ENCODE data around the gene SNX14. TPM values are rescaled to one million over a fixed set of nuclear protein-coding genes. Genes with fewer than 3 reads are reported as not detected.
A peak's percentile ranks its signal among the peaks of the same experiment; 100 is the strongest.

SNX14 gene
- total and polyA plus RNA-seq, 10 of the 15 experiments (the other 5 are each of a cell fraction or from before 2014, with no cell fraction given), result 34.2 to 122 (median 51.0) TPM

- DNase-seq (ENCODE audit: low read depth, low spot score) (no peak), ATAC-seq (no peak), FAIRE-seq (no peak)
- peak overlapping the region; percentile 95 for H3K4me3 ChIP-seq
- no peak overlapping the region for H3K27ac ChIP-seq (ENCODE audit: control insufficient read depth, insufficient read depth)
- H3K9me3 ChIP-seq (replicated peaks; ENCODE audit: control insufficient read depth, insufficient read depth, low read length), result peaks cover 2% of the 10 kb centered on the region; the same call in 1 of the 3 replicates
- in situ Hi-C loops (cut with MboI) (no loop called here), intact Hi-C loops (cut with micrococcal nuclease; ENCODE audit: unreplicated experiment) (loop anchor here (2.0 kb wide), 1 partner anchor 87 kb away; no protein-coding TSS in a partner anchor)
- H3K36me3 ChIP-seq (ENCODE audit: control insufficient read depth in 2 of 2, insufficient read depth in 2 of 2, low read length in 1 of 2), result no peaks in the 10 kb centered on the region
- H3K4me2 ChIP-seq (ENCODE audit: control insufficient read depth, insufficient read depth), result peak overlapping the region; percentile 23
- peaks cover 28% of the 10 kb centered on the region for H3K79me2 ChIP-seq (ENCODE audit: control insufficient read depth, insufficient read depth, low read length)
- RAD21 ChIA-PET (ENCODE audit: unreplicated experiment), result interaction anchor here (0.9 to 2.7 kb wide), 2 partner anchors 51 to 78 kb away, joined by 3 to 11 read pairs; partner anchors contain the start of gene SYNCRIP
- no TSS peak for BruUV-seq (replicated peaks)
- POLR2A ChIA-PET, result interaction anchor here (0.5 to 5.8 kb wide), 3 partner anchors 49 to 80 kb away, joined by 3 to 52 read pairs (median 3); partner anchors contain the start of gene SYNCRIP
- SMC1A ChIA-PET (ENCODE audit: uncharacterized antibody, unreplicated experiment), result interaction anchor here (0.8 to 2.1 kb wide), 6 partner anchors 11 to 109 kb away, joined by 3 to 5 read pairs (median 4); partner anchors contain the start of gene SYNCRIP
- TF ChIP-seq NFYA (IDR thresholded peaks at IDR 0.05; ENCODE audit: borderline replicate concordance, low read depth, low read length) (no peak), MTA2 (IDR thresholded peaks at IDR 0.05; ENCODE audit: low read depth) (no peak), TAF1 (IDR thresholded peaks at IDR 0.05; ENCODE audit: borderline replicate concordance, low read depth, low read length) (no peak), TCF7 (IDR thresholded peaks at IDR 0.05; ENCODE audit: borderline replicate concordance) (no peak), USF1 (IDR thresholded peaks at IDR 0.05; ENCODE audit: borderline replicate concordance, extremely low read length, insufficient read depth, low read depth, low read length) (no peak), SMARCA5 (IDR thresholded peaks at IDR 0.05) (no peak), ZZZ3 (IDR thresholded peaks at IDR 0.05; ENCODE audit: control insufficient read depth, insufficient read length, low read depth) (no peak), CREB1 (IDR thresholded peaks at IDR 0.05; ENCODE audit: low read depth) (no peak)
- no peaks in the 10 kb centered on the region for H3K4me1 ChIP-seq (ENCODE audit: control insufficient read depth, insufficient read depth, low read length)
- CTCF ChIA-PET, result interaction anchor here (1.1 kb wide), 1 partner anchor 55 kb away, joined by 5 read pairs; no protein-coding TSS in a partner anchor
- no peaks in the 10 kb centered on the region for H3K27me3 ChIP-seq (replicated peaks in 1 of 2; ENCODE audit: control insufficient read depth in 2 of 2, insufficient read depth in 2 of 2, low read length in 1 of 2)
- WGBS (ENCODE audit: insufficient coverage, insufficient replicate concordance, low lambda C conversion rate, missing lambda C conversion rate), result 100% methylated on average over 1 of the region's 1 CpG
- H2AFZ ChIP-seq (ENCODE audit: control insufficient read depth, low read depth, low read length), result no peak overlapping the region
- H3K9ac ChIP-seq (ENCODE audit: control insufficient read depth, insufficient read depth, low read length), result no peak overlapping the region
- H4K20me1 ChIP-seq (ENCODE audit: control insufficient read depth, insufficient read depth), result no peaks in the 10 kb centered on the region
These were observed 1.6 kb downstream of the SNX14 start for GRCh38 chr6:85592033-85592432.
